MCF 10A (cell line): ENCODE results near the gene LRRC51. TPM values are rescaled to one million over a fixed set of nuclear protein-coding genes. Genes with fewer than 3 reads are reported as not detected.

Experiments used
- BruUV-seq: library from RNA; stranded (reverse); fragments of 400-500 nt; replicated peaks from 2 replicates; lab custom pipeline; 2021; lab: Mats Ljungman, UMichigan
- CTCF ChIA-PET: fragments of 300-600 bp; sonication (Branson Sonifier 250); formaldehyde crosslinking; extraction: SDS; loops from one replicate; lab custom pipeline; 2021; ENCODE audit warnings: antibody characterized with exemption, inconsistent platforms; lab: Yijun Ruan, JAX
- POLR2A ChIA-PET: fragments of 300-600, 350-650 bp; sonication (Branson Sonifier 250); formaldehyde crosslinking; extraction: SDS; loops from one replicate; lab custom pipeline; 2020; ENCODE audit warnings: antibody characterized with exemption, inconsistent platforms; lab: Yijun Ruan, JAX
- DNase-seq: peaks from one replicate; pipeline ENCODE4 v3.0.0-alpha.2; 2018; ENCODE audit not compliant: unreplicated experiment
- H3K27ac Mint-ChIP-seq: one replicate; pipeline ENCODE4 v1.8.0; 2022; ENCODE audit warnings: mild to moderate bottlenecking, low read depth, mixed read lengths; ENCODE audit not compliant: unreplicated experiment
- H3K27me3 Mint-ChIP-seq: one replicate; pipeline ENCODE4 v1.8.0; 2022; ENCODE audit warnings: mixed read lengths; ENCODE audit not compliant: insufficient read depth, unreplicated experiment
- H3K36me3 Mint-ChIP-seq: one replicate; pipeline ENCODE4 v1.8.0; 2022; ENCODE audit warnings: mild to moderate bottlenecking, moderate library complexity, mixed read lengths; ENCODE audit not compliant: insufficient read depth, unreplicated experiment
- H3K4me1 Mint-ChIP-seq: one replicate; pipeline ENCODE4 v1.8.0; 2022; ENCODE audit warnings: mixed read lengths; ENCODE audit not compliant: insufficient read depth, unreplicated experiment
- H3K4me3 Mint-ChIP-seq: one replicate; pipeline ENCODE4 v1.8.0; 2022; ENCODE audit warnings: mild to moderate bottlenecking, moderate library complexity, mixed read lengths; ENCODE audit not compliant: unreplicated experiment
- H3K9me3 Mint-ChIP-seq: one replicate; pipeline ENCODE4 v1.8.0; 2022; ENCODE audit warnings: mixed read lengths; ENCODE audit not compliant: unreplicated experiment
- intact Hi-C: fragments of 100-400 bp; cut with micrococcal nuclease; formaldehyde crosslinking; loops from 2 replicates; pipeline ENCODE4 v1.14.1; 2022
- microRNA-seq: library from miRNA; unstranded; fragments of <30 nt; microRNA quantifications from one replicate; pipeline ENCODE4 v1.2.0, GENCODE V29; 2022
- total RNA-seq: library from RNA; stranded (reverse); gene quantifications from 2 replicates; pipeline ENCODE4 v1.2.3, GENCODE V29; 2022
- TF ChIP-seq, protein P1 (sequence below): fragments of 200-600 bp; IDR thresholded peaks from one replicate; pipeline ENCODE4 v1.8.0; 2022; ENCODE audit warnings: antibody characterized with exemption, mild to moderate bottlenecking; ENCODE audit not compliant: unreplicated experiment

Gene LRRC51
- total RNA-seq, 1 experiment from 2014 or later: 9.5 TPM

- POLR2A ChIA-PET: interaction anchor here (0.6 to 6.7 kb wide), 28 partner anchors 9 to 148 kb away, joined by 3 to 100 read pairs (median 6); partner anchors contain the start of genes ANAPC15, LAMTOR1 and NUMA1
Measured at GRCh38 chr11:72144807-72145565, 64.3 kb downstream of the LRRC51 start.

More at GRCh38 chr11:72144807-72145565, 64.3 kb downstream of the LRRC51 start:
- no peaks in the 10 kb centered on the region for H3K9me3 Mint-ChIP-seq
- H3K4me3 Mint-ChIP-seq: no peak overlapping the region
- peak overlapping the region; percentile 9 for H3K27ac Mint-ChIP-seq
- intact Hi-C loops: loop anchor here (1.0 to 2.0 kb wide), 3 partner anchors 36 to 120 kb away; partner anchors contain the start of gene LAMTOR1
- no TSS peak for BruUV-seq
- CTCF ChIA-PET: interaction anchor here (0.6 to 5.5 kb wide), 33 partner anchors 11 to 155 kb away, joined by 3 to 111 read pairs (median 7); partner anchors contain the start of gene ANAPC15
- DNase-seq: peak; percentile 43
- H3K36me3 Mint-ChIP-seq: no peaks in the 10 kb centered on the region
- H3K4me1 Mint-ChIP-seq: peaks cover 26% of the 10 kb centered on the region
- H3K27me3 Mint-ChIP-seq: no peaks in the 10 kb centered on the region
- TF ChIP-seq, protein P1, sequence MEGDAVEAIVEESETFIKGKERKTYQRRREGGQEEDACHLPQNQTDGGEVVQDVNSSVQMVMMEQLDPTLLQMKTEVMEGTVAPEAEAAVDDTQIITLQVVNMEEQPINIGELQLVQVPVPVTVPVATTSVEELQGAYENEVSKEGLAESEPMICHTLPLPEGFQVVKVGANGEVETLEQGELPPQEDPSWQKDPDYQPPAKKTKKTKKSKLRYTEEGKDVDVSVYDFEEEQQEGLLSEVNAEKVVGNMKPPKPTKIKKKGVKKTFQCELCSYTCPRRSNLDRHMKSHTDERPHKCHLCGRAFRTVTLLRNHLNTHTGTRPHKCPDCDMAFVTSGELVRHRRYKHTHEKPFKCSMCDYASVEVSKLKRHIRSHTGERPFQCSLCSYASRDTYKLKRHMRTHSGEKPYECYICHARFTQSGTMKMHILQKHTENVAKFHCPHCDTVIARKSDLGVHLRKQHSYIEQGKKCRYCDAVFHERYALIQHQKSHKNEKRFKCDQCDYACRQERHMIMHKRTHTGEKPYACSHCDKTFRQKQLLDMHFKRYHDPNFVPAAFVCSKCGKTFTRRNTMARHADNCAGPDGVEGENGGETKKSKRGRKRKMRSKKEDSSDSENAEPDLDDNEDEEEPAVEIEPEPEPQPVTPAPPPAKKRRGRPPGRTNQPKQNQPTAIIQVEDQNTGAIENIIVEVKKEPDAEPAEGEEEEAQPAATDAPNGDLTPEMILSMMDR: no peak

Small RNA genes lying within 50 kb of the gene (microRNA-seq; reads per million reads assigned to microRNA genes)
- 0.53 reads per million for gene MIR3165

Other genes with a start within 250 kb of the LRRC51 start
- not detected in 2 replicates for gene DEFB108B, start 247.7 kb upstream of the LRRC51 start, total RNA-seq
- gene DEFB131B, start 202.4 kb upstream of the LRRC51 start, total RNA-seq: not detected in 2 replicates
- 5.9 and 8.4 TPM in 2 replicates for gene XNDC1N, start 152.3 kb upstream of the LRRC51 start, total RNA-seq
- 27.8 and 29.8 TPM in 2 replicates for gene RNF121, start 151.8 kb upstream of the LRRC51 start, total RNA-seq
- 5.1 and 8.2 TPM in 2 replicates for gene IL18BP, start 81.9 kb upstream of the LRRC51 start, total RNA-seq
- 109 and 113 TPM in 2 replicates for gene NUMA1, start 308 bp upstream of the LRRC51 start, total RNA-seq
- 76.9 and 82.4 TPM in 2 replicates for gene LAMTOR1, start 22.4 kb downstream of the LRRC51 start, total RNA-seq
- not detected in 2 replicates for gene TOMT, start 25.1 kb downstream of the LRRC51 start, total RNA-seq
- gene ANAPC15, start 31.8 kb downstream of the LRRC51 start, total RNA-seq: 52.2 and 63.6 TPM in 2 replicates
- 2.0 and 2.6 TPM in 2 replicates for gene FOLR3, start 54.9 kb downstream of the LRRC51 start, total RNA-seq
- 0.40 TPM in 1 of 2 replicates, not detected in the other for gene FOLR1, start 111.3 kb downstream of the LRRC51 start, total RNA-seq
- gene FOLR2, start 135.9 kb downstream of the LRRC51 start, total RNA-seq: not detected in 2 replicates
- gene INPPL1, start 143.9 kb downstream of the LRRC51 start, total RNA-seq: 90.2 and 104 TPM in 2 replicates
- gene PHOX2A, start 163.3 kb downstream of the LRRC51 start, total RNA-seq: not detected in 2 replicates